ENCODE results near the gene PRRX1.

Gene PRRX1

GRCh38 chr1:170770254-170770653, 106.3 kb downstream of the PRRX1 start:
- DNase-seq (ENCODE audit: low spot score), result no peak

- DNase-seq (ENCODE audit: low spot score), result peak; percentile 27
These were observed 112.3 kb downstream of the PRRX1 start for GRCh38 chr1:170776252-170776651.

- no peak for DNase-seq (ENCODE audit: low spot score)
These were observed 112.8 kb downstream of the PRRX1 start for GRCh38 chr1:170776777-170777176.

All from AG20443 (cell line).